Lower leg skin (tissue), 4 donors: ENCODE results near the gene PEX11G. TPM values are rescaled to one million over a fixed set of nuclear protein-coding genes. Genes with fewer than 3 reads are reported as not detected.

ENCODE experiments used
- DNase-seq, 2 donors: peaks; one replicate each; pipeline ENCODE4 v3.0.0-alpha.2; 2019; ENCODE audit warnings: low spot score in 2 of 2
- H3K4me3 ChIP-seq: fragments of 200-600 bp; sonication (generic); 2 replicates; pipeline ENCODE4 v1.5.1; 2017; ENCODE audit warnings: mild to moderate bottlenecking, low read depth; ENCODE audit not compliant: poor library complexity, severe bottlenecking
- CTCF ChIP-seq, 3 donors: fragments of 450-650 bp; IDR thresholded peaks; one replicate each; pipeline ENCODE4 v1.5.1; 2016; ENCODE audit warnings: antibody characterized with exemption in 3 of 3, mild to moderate bottlenecking in 3 of 3, moderate library complexity in 2 of 3
- POLR2A ChIP-seq, 2 donors: fragments of 450-650 bp; IDR thresholded peaks; one replicate each; pipeline ENCODE4 v1.6.1; 2016 to 2017; ENCODE audit warnings: antibody characterized with exemption in 2 of 2, mild to moderate bottlenecking in 1 of 2, moderate library complexity in 1 of 2
- WGBS, 2 donors: methylation state at CpG; one replicate each; pipeline ENCODE4 v1.1.5; 2018; 5-methylcytosine and 5-hydroxymethylcytosine counted together
- intact Hi-C: fragments of 100-400 bp; cut with DNase I; formaldehyde crosslinking; loops from one replicate; pipeline ENCODE4 v1.15.0; 2023; ENCODE audit warnings: low total_unique reads
- total RNA-seq, 4 donors: library from RNA; depleted of rRNA; stranded (reverse); fragments of >200 nt; gene quantifications; one replicate each; pipeline ENCODE4 v1.1.0, GENCODE V29; 2016

Gene PEX11G
- total RNA-seq, 4 donors from 2014 or later, result 3.2 to 8.2 (median 4.7) TPM

GRCh38 chr19:7447648-7448047 lies 41.2 kb downstream of the PEX11G start:
- no peak for DNase-seq
- no peak for TF ChIP-seq POLR2A (IDR thresholded peaks at IDR 0.05)
- intact Hi-C loops, result no loop called here
- WGBS, 2 donors, result 95% methylated on average over 6 of the region's 6 CpGs
- H3K4me3 ChIP-seq, result no peak overlapping the region

- intact Hi-C loops, result no loop called here
- WGBS, 2 donors, result 96 to 98% methylated on average over 3 of the region's 3 CpGs
- TF ChIP-seq POLR2A (IDR thresholded peaks at IDR 0.05) (no peak), CTCF (IDR thresholded peaks at IDR 0.05) (no peak)
- no peak for DNase-seq
- no peak overlapping the region for H3K4me3 ChIP-seq
Measured at GRCh38 chr19:7445104-7445503, 43.7 kb downstream of the PEX11G start.

- intact Hi-C loops, result no loop called here
- WGBS, 2 donors, result 94 to 95% methylated on average over 12 to 14 of the region's 19 CpGs
- H3K4me3 ChIP-seq, result no peak overlapping the region
- TF ChIP-seq POLR2A (IDR thresholded peaks at IDR 0.05) (no peak), CTCF (IDR thresholded peaks at IDR 0.05) (no peak)
- DNase-seq, result no peak
Measured at GRCh38 chr19:7444042-7444441, 44.8 kb downstream of the PEX11G start.

- no peak overlapping the region for H3K4me3 ChIP-seq
- intact Hi-C loops, result no loop called here
- DNase-seq, result no peak
- TF ChIP-seq CTCF (IDR thresholded peaks at IDR 0.05) (no peak), POLR2A (IDR thresholded peaks at IDR 0.05) (no peak)
- 63 to 75% methylated on average over 9 of the region's 9 CpGs for WGBS, 2 donors
Measured at GRCh38 chr19:7442423-7442822, 46.4 kb downstream of the PEX11G start.

GRCh38 chr19:7441468-7442146 lies 47.2 kb downstream of the PEX11G start:
- no peak for TF ChIP-seq POLR2A (IDR thresholded peaks at IDR 0.05)
- TF ChIP-seq CTCF (IDR thresholded peaks at IDR 0.05), result no peak
- intact Hi-C loops, result no loop called here
- DNase-seq, result no peak
- no peak overlapping the region for H3K4me3 ChIP-seq
- 91 to 95% methylated on average over 21 of the region's 21 CpGs for WGBS, 2 donors

GRCh38 chr19:7440188-7440975 lies 48.5 kb downstream of the PEX11G start:
- 90 to 92% methylated on average over 41 to 43 of the region's 43 CpGs for WGBS, 2 donors
- intact Hi-C loops, result no loop called here
- DNase-seq, result no peak
- H3K4me3 ChIP-seq, result no peak overlapping the region
- TF ChIP-seq POLR2A (IDR thresholded peaks at IDR 0.05) (no peak), CTCF (IDR thresholded peaks at IDR 0.05) (no peak)
